Activated naive CD8-positive, alpha-beta T cell treated with anti-CD3 and anti-CD28 coated beads, Interleukin-2, amount 50 U/mL, for 16 hours (primary cell): ENCODE measurements around the gene KCNS1.
"Not testable (repeated sequence)": the region's sequence is repeated elsewhere in the genome, so short reads cannot be mapped to it uniquely, and the experiment has no call there.

Experiments
- DNase-seq: peaks from one replicate; pipeline ENCODE4 v3.0.0-alpha.2; 2020; ENCODE audit warnings: low read depth, low spot score

Gene KCNS1

GRCh38 chr20:45100563-45101245 is at the start of gene KCNS1:
KCNS1 (minus strand) TSS chr20:45101127; CDS start chr20:45099236, 1,891 bp downstream.
- DNase-seq, result no peak

- no peak for DNase-seq
Observed at GRCh38 chr20:45149062-45149461, 48.1 kb upstream of the KCNS1 start.

GRCh38 chr20:45140836-45141235 is 39.9 kb upstream of the KCNS1 start:
- no peak for DNase-seq

- not testable (repeated sequence) for DNase-seq
Observed at GRCh38 chr20:45139733-45140375, 38.9 kb upstream of the KCNS1 start.

GRCh38 chr20:45138561-45139300 is 37.8 kb upstream of the KCNS1 start:
- peak; percentile 11 for DNase-seq

GRCh38 chr20:45136911-45137310 is 36.0 kb upstream of the KCNS1 start:
- DNase-seq, result no peak

- no peak for DNase-seq
Observed at GRCh38 chr20:45128099-45128498, 27.2 kb upstream of the KCNS1 start.

GRCh38 chr20:45124365-45124764 is 23.4 kb upstream of the KCNS1 start, which contains the start of gene WFDC12:
WFDC12 (minus strand) TSS chr20:45124465; CDS start chr20:45124447, 18 bp downstream.
- no peak for DNase-seq

GRCh38 chr20:45121388-45121787 is 20.5 kb upstream of the KCNS1 start:
- no peak for DNase-seq

GRCh38 chr20:45119556-45120266 is 18.8 kb upstream of the KCNS1 start:
- DNase-seq, result no peak

GRCh38 chr20:45118028-45118427 is 17.1 kb upstream of the KCNS1 start:
- DNase-seq, result no peak

GRCh38 chr20:45117581-45117980 is 16.7 kb upstream of the KCNS1 start:
- DNase-seq, result no peak

GRCh38 chr20:45115829-45116228 is 14.9 kb upstream of the KCNS1 start:
- DNase-seq, result no peak

GRCh38 chr20:45115386-45115774 is 14.5 kb upstream of the KCNS1 start:
- DNase-seq, result no peak

GRCh38 chr20:45114465-45115385 is 13.8 kb upstream of the KCNS1 start, which contains the start of gene WFDC5:
WFDC5 (minus strand) TSS chr20:45115174; CDS start chr20:45115083, 91 bp downstream.
- no peak for DNase-seq

GRCh38 chr20:45113865-45114264 is 12.9 kb upstream of the KCNS1 start:
- no peak for DNase-seq

- DNase-seq, result no peak
Observed at GRCh38 chr20:45112754-45113153, 11.8 kb upstream of the KCNS1 start.

- DNase-seq, result no peak
Observed at GRCh38 chr20:45111799-45112471, 11.0 kb upstream of the KCNS1 start.

GRCh38 chr20:45111285-45111684 is 10.4 kb upstream of the KCNS1 start:
- DNase-seq, result no peak

GRCh38 chr20:45110301-45110700 is 9.4 kb upstream of the KCNS1 start:
- no peak for DNase-seq
